Ishikawa (cell line): ENCODE results near the gene VWA3A.

Source experiments
- CEBPB ChIP-seq: IDR thresholded peaks from 2 replicates; pipeline ENCODE4 v1.6.1; 2012
- CREB1 ChIP-seq: IDR thresholded peaks from 2 replicates; pipeline ENCODE4 v1.6.1; 2012; ENCODE audit warnings: low read depth
- EGR1 ChIP-seq: IDR thresholded peaks from 2 replicates; pipeline ENCODE4 v1.6.1; 2012
- EP300 ChIP-seq: IDR thresholded peaks from 2 replicates; pipeline ENCODE4 v1.6.1; 2012; ENCODE audit warnings: borderline replicate concordance
- FOXM1 ChIP-seq: IDR thresholded peaks from 2 replicates; pipeline ENCODE4 v1.6.1; 2012; ENCODE audit warnings: low read depth, borderline replicate concordance
- NFIC ChIP-seq: IDR thresholded peaks from 2 replicates; pipeline ENCODE4 v1.6.1; 2012
- RAD21 ChIP-seq: IDR thresholded peaks from 2 replicates; pipeline ENCODE4 v1.6.1; 2012; ENCODE audit warnings: low read depth
- TAF1 ChIP-seq: IDR thresholded peaks from 2 replicates; pipeline ENCODE4 v1.6.1; 2012; ENCODE audit warnings: low read depth, mild to moderate bottlenecking
- TCF12 ChIP-seq: IDR thresholded peaks from 2 replicates; pipeline ENCODE4 v1.6.1; 2012; ENCODE audit warnings: low read depth
- TEAD4 ChIP-seq: IDR thresholded peaks from 2 replicates; pipeline ENCODE4 v1.6.1; 2012
- YY1 ChIP-seq: IDR thresholded peaks from 2 replicates; pipeline ENCODE4 v1.6.1; 2012; ENCODE audit warnings: low read depth
- ZBTB7A ChIP-seq: IDR thresholded peaks from 2 replicates; pipeline ENCODE4 v1.6.1; 2012; ENCODE audit warnings: low read depth
- TF ChIP-seq, protein P1 (sequence below): IDR thresholded peaks from 2 replicates; pipeline ENCODE4 v1.6.1; 2012
- TF ChIP-seq, protein P2 (sequence below): IDR thresholded peaks from 2 replicates; pipeline ENCODE4 v1.6.1; 2012
- TF ChIP-seq, protein P3 (sequence below): IDR thresholded peaks from 2 replicates; pipeline ENCODE4 v1.6.1; 2012; ENCODE audit warnings: low read depth, mild to moderate bottlenecking

The VWA3A gene

DNA sequence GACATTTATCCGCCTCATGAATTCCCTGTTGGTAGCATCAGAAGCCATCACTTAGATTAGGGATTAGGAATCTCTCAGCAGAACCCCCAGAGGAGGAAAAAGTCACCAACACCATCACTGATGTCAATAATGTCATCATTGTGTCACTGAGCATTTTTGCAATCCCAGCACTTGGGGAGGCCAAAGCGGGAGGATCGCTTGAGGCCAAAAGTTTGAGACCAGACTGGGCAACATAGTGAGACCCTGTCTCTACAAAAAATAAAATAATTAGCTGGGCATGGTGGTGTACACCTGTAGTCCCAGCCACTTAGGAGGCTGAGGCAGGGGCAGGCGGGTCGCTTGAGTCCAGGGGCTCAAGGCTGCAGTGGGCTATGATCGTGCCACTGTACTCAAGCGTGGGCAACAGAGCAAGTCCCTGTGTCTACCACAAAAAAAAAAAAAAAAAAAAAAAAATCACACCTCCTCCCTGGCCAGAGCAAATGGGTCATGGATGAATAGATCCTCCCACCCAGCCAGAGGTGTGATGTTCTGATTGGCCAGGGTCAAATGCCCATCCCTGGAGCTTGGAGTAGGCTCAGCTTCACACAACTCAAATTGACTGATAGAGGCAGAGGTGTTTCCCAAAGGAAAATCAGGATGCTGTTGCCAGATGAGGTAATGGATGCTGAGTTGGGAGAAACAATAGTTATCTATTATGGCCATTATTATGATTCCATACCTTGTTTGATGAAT is 31.6 kb downstream of the VWA3A start:
- TF ChIP-seq CREB1 (no peak), TCF12 (no peak), CEBPB (no peak), EP300 (no peak), YY1 (no peak), ZBTB7A (no peak), TAF1 (no peak), NFIC (no peak), RAD21 (no peak), EGR1 (no peak), TEAD4 (no peak), FOXM1 (no peak)
- TF ChIP-seq, protein P1, sequence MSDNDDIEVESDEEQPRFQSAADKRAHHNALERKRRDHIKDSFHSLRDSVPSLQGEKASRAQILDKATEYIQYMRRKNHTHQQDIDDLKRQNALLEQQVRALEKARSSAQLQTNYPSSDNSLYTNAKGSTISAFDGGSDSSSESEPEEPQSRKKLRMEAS = no peak
- TF ChIP-seq, protein P2, sequence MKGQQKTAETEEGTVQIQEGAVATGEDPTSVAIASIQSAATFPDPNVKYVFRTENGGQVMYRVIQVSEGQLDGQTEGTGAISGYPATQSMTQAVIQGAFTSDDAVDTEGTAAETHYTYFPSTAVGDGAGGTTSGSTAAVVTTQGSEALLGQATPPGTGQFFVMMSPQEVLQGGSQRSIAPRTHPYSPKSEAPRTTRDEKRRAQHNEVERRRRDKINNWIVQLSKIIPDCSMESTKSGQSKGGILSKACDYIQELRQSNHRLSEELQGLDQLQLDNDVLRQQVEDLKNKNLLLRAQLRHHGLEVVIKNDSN = no peak
- TF ChIP-seq, protein P3, sequence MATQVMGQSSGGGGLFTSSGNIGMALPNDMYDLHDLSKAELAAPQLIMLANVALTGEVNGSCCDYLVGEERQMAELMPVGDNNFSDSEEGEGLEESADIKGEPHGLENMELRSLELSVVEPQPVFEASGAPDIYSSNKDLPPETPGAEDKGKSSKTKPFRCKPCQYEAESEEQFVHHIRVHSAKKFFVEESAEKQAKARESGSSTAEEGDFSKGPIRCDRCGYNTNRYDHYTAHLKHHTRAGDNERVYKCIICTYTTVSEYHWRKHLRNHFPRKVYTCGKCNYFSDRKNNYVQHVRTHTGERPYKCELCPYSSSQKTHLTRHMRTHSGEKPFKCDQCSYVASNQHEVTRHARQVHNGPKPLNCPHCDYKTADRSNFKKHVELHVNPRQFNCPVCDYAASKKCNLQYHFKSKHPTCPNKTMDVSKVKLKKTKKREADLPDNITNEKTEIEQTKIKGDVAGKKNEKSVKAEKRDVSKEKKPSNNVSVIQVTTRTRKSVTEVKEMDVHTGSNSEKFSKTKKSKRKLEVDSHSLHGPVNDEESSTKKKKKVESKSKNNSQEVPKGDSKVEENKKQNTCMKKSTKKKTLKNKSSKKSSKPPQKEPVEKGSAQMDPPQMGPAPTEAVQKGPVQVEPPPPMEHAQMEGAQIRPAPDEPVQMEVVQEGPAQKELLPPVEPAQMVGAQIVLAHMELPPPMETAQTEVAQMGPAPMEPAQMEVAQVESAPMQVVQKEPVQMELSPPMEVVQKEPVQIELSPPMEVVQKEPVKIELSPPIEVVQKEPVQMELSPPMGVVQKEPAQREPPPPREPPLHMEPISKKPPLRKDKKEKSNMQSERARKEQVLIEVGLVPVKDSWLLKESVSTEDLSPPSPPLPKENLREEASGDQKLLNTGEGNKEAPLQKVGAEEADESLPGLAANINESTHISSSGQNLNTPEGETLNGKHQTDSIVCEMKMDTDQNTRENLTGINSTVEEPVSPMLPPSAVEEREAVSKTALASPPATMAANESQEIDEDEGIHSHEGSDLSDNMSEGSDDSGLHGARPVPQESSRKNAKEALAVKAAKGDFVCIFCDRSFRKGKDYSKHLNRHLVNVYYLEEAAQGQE = no peak

DNA sequence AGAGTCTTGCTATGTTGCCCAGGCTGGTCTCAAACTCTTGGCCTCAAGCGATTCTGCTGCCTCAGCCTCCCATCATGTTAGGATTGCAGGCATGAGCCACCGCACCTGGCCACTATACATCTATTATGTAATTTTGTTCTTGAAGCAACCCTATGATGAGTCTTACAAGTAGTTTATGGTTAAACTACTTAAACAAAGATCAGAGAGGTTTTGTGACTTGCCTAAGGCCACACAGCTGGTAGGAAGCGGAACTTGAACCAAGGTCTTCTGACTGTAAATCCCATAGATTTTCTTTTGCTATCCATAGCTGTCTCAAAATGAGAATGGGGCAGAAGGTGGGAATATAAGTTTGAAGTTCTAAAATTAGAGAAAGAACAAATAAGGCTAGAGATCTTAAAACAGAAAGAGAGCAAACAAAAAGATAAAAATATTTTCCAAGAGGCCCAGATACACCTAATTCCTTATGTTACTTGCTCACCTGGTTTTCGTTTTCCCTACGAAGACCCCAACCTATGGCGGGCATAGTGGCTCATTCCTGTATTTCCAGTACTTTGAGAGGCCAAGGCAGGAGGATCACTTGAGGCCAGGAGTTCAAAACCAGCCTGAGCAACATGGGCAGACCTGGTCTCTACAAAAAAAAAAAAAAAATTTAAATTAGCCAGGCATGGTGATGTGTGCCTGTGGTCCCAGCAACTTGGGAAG is 32.4 kb downstream of the VWA3A start:
- no peak for TF ChIP-seq TAF1
- TF ChIP-seq EGR1 = no peak
- no peak for TF ChIP-seq YY1
- TF ChIP-seq, protein P1 = no peak
- TF ChIP-seq FOXM1 = no peak
- TF ChIP-seq CEBPB = no peak
- TF ChIP-seq, protein P3 = no peak
- TF ChIP-seq CREB1 = no peak

DNA sequence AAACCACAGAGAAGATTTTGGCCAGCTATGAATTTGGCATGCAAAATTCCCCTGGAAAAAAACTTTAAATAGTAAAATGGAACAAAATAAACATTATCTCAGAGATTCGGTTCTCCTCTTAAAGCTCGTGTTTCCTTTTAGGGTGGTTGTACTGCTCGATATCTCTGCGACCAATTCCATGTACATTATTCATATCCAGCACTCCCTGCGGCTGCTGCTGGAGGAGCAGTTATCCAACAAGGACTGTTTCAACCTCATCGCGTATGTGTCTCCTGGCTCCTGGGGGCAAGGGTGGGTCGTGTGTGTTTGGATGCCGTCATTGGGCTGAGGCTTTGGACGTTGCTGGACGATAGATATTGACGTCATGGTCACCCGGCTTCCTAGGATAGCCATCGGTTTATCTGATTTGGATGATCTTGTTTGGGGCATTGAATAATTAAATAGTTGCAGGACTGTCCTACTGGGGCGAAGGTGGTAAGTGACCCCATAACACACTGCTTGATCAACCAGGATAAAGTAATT is 33.8 kb downstream of the VWA3A start:
- TF ChIP-seq RAD21 (no peak), TEAD4 (no peak), CEBPB (no peak), NFIC (no peak), TCF12 (no peak), CREB1 (no peak)
- TF ChIP-seq, protein P1 = no peak
- TF ChIP-seq, protein P2 = no peak

DNA sequence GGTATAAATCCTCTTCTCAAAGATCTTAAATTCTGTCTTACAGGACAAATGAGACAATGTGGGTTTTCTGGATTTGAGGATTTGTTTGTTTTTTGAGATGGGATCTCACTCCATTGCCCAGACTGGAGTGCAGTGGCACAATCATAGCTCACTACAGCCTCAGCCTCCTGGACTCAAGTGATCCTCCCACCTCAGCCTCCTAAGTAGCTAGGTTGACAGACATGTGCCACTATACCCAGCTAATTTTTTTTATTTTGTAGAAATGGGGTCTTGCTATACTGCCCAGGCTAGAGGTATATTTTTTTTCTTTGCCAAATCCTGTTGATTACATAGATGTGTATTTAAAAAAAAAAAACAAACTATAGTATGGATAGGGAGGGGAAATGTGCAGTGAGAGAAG is 38.2 kb downstream of the VWA3A start:
- TF ChIP-seq TCF12 = no peak
- TF ChIP-seq TEAD4 = no peak
- no peak for TF ChIP-seq TAF1
- no peak for TF ChIP-seq EP300
- no peak for TF ChIP-seq CEBPB
- no peak for TF ChIP-seq YY1
- TF ChIP-seq, protein P1 = no peak
- TF ChIP-seq, protein P3 = no peak
- no peak for TF ChIP-seq CREB1
- TF ChIP-seq, protein P2 = no peak
- TF ChIP-seq ZBTB7A = no peak
